SK-N-SH (cell line): ENCODE measurements around the gene PPP2CA.

Experiments used
- EP300 ChIP-seq, 2 experiments: IDR thresholded peaks; 2 replicates each; pipeline versions ENCODE4 v1.4.0 to v1.6.1; 2012; ENCODE audit warnings: borderline replicate concordance in 1 of 2, low read depth in 1 of 2, low read length in 1 of 2
- EZH2phosphoT487 ChIP-seq: fragments of 200-600 bp; sonication (generic); IDR thresholded peaks from 2 replicates; pipeline ENCODE4 v1.6.1; 2017; ENCODE audit warnings: low read depth, mixed run types, mild to moderate bottlenecking, antibody characterized with exemption, moderate library complexity, borderline replicate concordance
- GABPA ChIP-seq: IDR thresholded peaks from 2 replicates; pipeline ENCODE4 v1.4.0; 2012; ENCODE audit warnings: low read depth, mild to moderate bottlenecking
- RAD21 ChIP-seq: IDR thresholded peaks from 2 replicates; pipeline ENCODE4 v1.6.1; 2012; ENCODE audit warnings: mild to moderate bottlenecking, low read length
- RCOR1 ChIP-seq: fragments of 150-350 bp; IDR thresholded peaks from 2 replicates; pipeline ENCODE4 v1.6.1; 2017; ENCODE audit warnings: antibody characterized with exemption, low read length
- SMC3 ChIP-seq: IDR thresholded peaks from 2 replicates; pipeline ENCODE4 v1.6.1; 2012; ENCODE audit warnings: low read depth, low read length, improper control_type of control experiment
- TAF1 ChIP-seq: IDR thresholded peaks from 2 replicates; pipeline ENCODE4 v1.6.1; 2012; ENCODE audit warnings: low read depth, mild to moderate bottlenecking, low read length, moderate library complexity, borderline replicate concordance
- TCF12 ChIP-seq: IDR thresholded peaks from 2 replicates; pipeline ENCODE4 v1.4.0; 2012
- TF ChIP-seq, protein P1 (sequence below): fragments of 200-600 bp; sonication (generic); IDR thresholded peaks from 2 replicates; pipeline ENCODE4 v1.6.1; 2017; ENCODE audit warnings: antibody characterized with exemption, mild to moderate bottlenecking, moderate library complexity
- TF ChIP-seq, protein P2 (sequence below): IDR thresholded peaks from 2 replicates; pipeline ENCODE4 v1.4.0; 2012; ENCODE audit warnings: low read depth, borderline replicate concordance

DNA sequence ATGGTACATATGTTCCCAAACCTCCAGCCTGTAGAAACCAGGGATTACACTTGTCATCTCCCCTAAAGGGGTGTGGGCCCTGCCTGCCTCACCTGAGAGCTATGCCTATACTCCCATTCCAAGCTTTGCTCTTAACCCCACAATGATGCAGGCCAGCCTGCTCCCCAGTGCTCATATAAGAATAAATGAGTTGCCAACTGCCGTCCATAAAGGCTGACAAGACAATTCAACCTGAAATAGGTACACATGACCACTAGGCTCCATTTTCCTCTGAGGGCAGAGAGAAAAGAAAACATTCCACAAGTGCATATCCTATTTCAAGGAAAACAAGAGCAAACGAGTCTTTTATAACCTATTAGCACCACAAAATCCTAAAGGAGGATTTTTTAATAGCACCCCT, 77.6 kb downstream of the PPP2CA start:
- no peak for TF ChIP-seq EP300 (IDR thresholded peaks at IDR 0.05; ENCODE audit: borderline replicate concordance in 1 of 2, low read depth in 1 of 2, low read length in 1 of 2)
- no peak for TF ChIP-seq RCOR1
- no peak for TF ChIP-seq RAD21
- no peak for TF ChIP-seq EZH2phosphoT487
- TF ChIP-seq, protein P1, sequence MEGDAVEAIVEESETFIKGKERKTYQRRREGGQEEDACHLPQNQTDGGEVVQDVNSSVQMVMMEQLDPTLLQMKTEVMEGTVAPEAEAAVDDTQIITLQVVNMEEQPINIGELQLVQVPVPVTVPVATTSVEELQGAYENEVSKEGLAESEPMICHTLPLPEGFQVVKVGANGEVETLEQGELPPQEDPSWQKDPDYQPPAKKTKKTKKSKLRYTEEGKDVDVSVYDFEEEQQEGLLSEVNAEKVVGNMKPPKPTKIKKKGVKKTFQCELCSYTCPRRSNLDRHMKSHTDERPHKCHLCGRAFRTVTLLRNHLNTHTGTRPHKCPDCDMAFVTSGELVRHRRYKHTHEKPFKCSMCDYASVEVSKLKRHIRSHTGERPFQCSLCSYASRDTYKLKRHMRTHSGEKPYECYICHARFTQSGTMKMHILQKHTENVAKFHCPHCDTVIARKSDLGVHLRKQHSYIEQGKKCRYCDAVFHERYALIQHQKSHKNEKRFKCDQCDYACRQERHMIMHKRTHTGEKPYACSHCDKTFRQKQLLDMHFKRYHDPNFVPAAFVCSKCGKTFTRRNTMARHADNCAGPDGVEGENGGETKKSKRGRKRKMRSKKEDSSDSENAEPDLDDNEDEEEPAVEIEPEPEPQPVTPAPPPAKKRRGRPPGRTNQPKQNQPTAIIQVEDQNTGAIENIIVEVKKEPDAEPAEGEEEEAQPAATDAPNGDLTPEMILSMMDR: no peak
- TF ChIP-seq GABPA: no peak
- TF ChIP-seq, protein P2, sequence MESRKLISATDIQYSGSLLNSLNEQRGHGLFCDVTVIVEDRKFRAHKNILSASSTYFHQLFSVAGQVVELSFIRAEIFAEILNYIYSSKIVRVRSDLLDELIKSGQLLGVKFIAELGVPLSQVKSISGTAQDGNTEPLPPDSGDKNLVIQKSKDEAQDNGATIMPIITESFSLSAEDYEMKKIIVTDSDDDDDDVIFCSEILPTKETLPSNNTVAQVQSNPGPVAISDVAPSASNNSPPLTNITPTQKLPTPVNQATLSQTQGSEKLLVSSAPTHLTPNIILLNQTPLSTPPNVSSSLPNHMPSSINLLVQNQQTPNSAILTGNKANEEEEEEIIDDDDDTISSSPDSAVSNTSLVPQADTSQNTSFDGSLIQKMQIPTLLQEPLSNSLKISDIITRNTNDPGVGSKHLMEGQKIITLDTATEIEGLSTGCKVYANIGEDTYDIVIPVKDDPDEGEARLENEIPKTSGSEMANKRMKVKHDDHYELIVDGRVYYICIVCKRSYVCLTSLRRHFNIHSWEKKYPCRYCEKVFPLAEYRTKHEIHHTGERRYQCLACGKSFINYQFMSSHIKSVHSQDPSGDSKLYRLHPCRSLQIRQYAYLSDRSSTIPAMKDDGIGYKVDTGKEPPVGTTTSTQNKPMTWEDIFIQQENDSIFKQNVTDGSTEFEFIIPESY: no peak
- TF ChIP-seq TAF1: no peak
- no peak for TF ChIP-seq TCF12
- TF ChIP-seq SMC3: no peak
